A172 (cell line): ENCODE measurements around the gene AJUBA. TPM values are rescaled to one million over a fixed set of nuclear protein-coding genes. Genes with fewer than 3 reads are reported as not detected.
"Not testable (repeated sequence)": the region's sequence is repeated elsewhere in the genome, so short reads cannot be mapped to it uniquely, and the experiment has no call there.

ENCODE experiments used
- DNase-seq: peaks from one replicate; pipeline ENCODE4 v3.0.0-alpha.2; 2015; ENCODE audit warnings: low spot score
- total RNA-seq: library from RNA; depleted of rRNA; stranded (reverse); fragments of >200 nt; shearing (Covaris generic); gene quantifications from 2 replicates; pipeline ENCODE4 v1.2.3, GENCODE V29; 2014

The AJUBA gene
- total RNA-seq, 1 experiment from 2014 or later: 47.5 TPM

GRCh38 chr14:23006544-23007419 lies 24.4 kb upstream of the AJUBA start:
- peak; percentile 86 for DNase-seq

- DNase-seq: no peak
Measured at GRCh38 chr14:23006188-23006534, 23.8 kb upstream of the AJUBA start.

DNA sequence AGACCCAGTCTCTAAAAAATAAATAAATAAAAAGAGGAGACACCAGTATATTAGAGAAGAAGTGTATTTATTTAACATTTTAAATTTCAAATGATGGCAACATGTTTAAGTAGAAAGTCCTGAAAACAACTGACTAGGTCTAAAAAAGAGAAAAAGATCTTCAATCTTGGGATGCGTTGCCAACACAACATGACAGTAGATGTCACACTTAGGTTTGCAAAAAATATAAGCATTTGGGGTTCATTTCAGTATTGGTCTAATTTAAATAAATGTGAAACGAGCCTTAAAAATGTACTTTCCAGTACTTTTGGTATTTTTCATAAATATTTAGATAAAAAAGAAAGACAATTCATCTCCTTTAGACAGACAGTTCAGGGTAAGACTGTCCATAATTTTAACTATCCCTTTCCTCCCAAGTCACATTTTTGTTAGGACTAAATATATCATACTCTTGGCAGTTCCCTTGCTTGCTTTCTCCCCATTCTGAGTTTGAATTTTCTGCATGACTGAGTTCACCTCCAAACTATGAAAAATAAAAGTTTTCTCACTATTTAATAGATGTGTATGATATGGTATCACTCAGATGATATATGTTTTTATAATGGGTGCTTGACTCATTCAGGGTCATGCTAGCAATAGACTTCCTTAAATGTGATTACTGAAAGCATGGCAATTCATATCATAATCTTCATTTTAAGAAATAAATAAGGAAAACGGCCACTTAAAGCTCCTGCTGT lies 23.3 kb upstream of the AJUBA start:
- no peak for DNase-seq

- not testable (repeated sequence) for DNase-seq
Measured at GRCh38 chr14:23004274-23004673, 21.9 kb upstream of the AJUBA start.

GRCh38 chr14:23002592-23002991 lies 20.2 kb upstream of the AJUBA start:
- no peak for DNase-seq

- DNase-seq: no peak
Measured at GRCh38 chr14:23000860-23001259, 18.5 kb upstream of the AJUBA start.

DNA sequence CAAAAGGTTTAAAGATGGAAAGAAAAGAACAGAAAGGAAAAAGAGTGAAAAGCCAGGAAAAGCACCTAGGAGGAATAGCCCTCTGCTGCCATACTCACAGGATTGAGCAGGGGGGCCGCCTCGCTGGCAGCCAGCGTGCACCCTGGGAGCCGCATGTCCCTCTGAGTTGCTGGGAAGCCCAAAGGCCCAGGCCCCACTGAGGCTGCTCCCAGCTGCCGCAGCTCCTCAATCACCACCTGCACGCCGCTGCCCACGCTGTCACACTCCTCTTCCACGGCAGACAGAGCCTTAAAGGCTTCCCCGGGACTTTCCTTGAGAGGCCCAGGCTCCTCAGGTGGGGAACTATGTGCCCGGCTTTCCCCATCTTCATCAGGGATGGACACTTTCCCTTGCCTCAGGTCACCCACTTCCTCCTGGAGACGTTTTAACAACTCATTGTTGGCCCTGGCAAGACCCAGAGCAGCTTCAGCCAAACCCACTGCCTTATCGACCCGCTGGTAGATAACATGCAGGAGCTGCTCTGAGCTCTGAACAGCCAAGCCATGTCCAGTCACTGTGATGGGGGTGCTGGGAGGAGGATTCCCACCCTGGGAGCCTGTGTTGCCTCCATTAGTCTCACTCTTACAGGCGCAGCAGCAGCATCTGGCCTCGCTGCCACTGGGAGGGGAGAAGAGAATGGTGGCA lies 16.1 kb upstream of the AJUBA start:
- no peak for DNase-seq

DNA sequence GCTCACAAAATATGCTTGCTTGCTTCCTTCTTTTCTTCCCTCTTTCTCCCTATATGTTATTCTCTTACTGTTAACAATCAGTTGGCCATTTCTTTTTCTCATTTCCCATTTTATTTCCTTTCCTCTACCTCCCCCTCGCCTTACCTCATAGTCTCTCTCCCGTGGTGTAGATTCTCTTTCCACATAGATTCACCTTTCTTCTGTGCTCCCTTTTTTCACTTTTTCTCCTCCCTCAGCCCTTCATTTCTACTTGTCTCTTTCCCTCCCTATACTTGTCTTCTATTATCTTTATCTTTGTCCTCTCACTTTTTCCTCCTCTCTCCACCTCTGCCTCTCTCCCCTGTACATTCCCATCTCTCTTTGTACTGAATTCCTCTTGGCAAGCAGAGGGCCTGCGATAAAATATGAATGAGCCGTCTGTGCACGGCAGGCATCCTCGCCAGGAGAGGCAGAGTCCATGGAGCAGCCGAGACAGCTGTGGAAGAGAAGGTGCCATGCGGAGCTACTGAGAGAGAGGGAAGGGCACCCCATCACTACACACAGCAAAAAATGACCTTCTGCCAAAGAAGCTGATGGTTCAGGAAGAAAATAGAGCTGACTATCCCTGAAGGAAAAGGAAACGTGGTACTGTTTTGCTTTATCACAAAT lies 15.4 kb upstream of the AJUBA start:
- no peak for DNase-seq

DNA sequence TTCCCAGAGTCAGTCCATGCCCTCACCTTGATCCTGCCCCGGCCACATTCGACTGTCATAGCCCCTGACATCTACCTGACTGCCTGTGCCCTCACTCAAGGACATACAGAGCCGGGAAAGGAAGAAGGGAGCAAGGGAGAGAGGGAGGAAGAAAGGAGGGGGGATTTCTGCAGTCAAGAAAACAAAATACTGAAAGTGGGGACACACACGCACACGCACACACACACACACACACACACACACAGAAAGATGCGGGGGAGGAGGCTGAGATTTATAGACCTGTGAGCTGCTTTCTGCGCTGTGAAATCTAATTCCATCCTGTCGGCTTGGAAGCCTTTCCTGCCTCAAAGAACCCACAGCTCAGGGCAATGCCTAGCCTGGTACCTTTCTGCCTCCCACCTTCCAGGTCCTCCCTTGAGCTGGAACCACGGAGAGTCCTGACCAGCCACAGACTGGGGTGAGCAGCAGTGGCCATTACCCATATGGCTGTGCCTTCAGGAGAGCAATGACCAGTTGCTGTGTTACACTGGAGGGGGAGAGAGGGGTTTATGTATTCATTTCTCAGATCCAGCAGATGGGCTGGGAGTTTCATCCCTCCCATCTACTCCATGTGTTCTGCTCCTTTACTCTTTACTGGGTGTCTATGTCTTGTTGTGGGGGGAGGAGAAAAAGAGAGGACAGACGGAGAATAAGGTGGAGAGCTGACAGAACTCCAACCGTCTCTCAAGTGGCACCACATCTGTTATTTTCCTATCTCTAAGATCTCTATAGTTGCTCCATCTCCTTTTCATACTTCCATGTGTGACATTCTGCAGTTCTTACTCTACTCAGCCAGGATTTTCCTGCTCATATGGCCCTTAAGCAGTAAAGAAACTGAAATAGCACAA lies 14.7 kb upstream of the AJUBA start:
- no peak for DNase-seq

GRCh38 chr14:22995889-22996625 lies 13.7 kb upstream of the AJUBA start:
- DNase-seq: no peak

GRCh38 chr14:22994762-22995275 lies 12.5 kb upstream of the AJUBA start:
- peak; percentile 53 for DNase-seq

DNA sequence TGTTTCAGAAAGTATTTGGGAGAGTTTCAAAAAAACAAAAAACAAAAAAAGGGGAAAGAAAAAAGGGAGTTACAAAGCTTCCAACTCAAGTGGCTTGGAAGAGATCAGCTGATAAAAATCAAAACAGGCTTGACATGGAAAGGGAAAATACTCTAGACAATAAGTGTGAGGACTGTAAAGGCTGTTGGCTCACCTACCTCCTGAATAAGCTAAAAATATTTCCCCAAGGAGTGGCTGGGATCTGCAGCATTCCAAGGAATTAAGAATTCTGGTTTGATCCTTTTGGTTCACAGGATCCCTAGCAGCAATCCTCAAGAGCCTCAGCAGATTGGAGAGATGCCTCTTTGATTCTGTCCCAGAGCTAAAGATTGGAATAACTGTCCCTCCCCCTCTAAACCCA lies 11.2 kb upstream of the AJUBA start:
- no peak for DNase-seq

DNA sequence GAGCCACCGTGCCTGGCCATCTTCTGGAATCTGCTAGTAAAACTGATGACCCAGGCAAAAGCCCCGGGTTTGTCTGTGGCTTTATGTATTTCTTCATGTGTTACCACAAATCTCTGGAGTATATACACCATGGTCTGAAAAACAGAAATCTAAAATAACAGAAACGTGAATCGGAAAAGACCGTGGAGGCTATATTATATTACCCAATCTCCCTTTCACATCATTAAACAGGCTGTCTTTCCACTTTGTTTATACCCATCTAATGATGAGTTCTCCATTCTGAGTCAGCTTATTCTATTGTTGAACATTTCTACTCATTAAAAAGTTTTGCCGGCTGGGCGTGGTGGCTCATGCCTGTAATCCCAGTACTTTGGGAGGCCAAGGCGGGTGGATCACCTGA lies 9.5 kb upstream of the AJUBA start:
- DNase-seq: no peak

- DNase-seq: no peak
Measured at GRCh38 chr14:22987291-22987690, 4.9 kb upstream of the AJUBA start.

- peak; percentile 61 for DNase-seq
Measured at GRCh38 chr14:22986508-22987054, 4.2 kb upstream of the AJUBA start.

DNA sequence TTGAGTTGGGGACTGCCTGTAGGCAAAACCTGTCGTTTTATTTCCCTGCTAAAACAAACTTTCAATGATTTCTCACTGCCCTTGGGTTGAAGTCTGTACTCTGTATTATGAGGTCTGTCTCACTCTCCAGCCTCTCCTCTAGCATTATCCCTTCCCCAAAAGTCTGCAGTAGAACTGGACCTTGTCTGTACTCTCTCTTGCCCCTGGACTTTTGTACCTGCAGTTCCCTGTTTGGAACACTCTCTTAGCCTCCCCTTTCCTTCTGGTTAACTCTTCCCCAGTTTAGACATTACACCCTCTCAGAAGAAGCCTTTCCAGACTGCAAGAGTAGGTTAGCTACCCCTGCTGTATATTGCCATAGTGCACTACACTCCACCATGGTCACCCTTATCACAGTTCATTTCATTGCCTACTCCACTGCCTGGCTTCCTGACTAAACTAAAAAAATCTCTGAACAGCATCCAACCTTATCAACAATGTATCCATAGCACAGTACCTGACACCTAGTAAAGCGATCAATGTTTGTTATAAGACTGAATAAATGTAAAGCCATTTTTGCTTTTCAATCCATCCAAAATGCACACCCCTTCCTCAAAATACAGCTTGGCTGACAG lies 3.6 kb upstream of the AJUBA start:
- no peak for DNase-seq

GRCh38 chr14:22984959-22985658 lies 2.8 kb upstream of the AJUBA start:
- no peak for DNase-seq

DNA sequence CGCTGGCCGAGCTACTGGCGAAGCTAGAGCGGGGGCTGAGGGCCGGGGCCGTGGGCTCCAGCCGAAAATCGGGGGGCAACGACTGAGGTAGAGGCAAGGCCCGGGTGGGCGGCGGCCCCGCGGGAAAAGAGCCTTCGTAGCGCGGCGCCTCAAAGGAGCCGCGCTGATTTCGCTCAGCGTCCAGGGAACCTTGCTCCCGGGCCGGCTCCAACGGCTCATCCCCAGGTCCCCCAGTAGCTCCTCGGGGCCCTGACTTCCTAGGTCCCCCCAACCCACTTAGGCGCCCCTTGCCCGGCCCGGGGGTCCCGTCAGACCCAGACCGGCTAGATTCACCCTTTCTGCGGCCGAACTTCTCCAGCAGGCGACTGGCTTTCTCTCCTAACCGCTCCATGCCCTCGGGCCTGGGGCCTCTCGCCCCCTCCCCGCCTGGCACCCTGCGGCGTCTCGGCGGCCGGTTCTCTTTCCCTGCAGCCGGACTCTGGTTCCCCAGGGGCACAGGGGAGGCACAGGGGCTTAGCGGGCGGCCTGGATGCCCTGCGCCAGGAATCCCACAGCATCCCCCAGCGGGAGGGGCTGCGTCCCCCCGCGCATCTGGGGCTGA lies 375 bp downstream of the AJUBA start:
- DNase-seq: no peak
